Activated CD4-positive, alpha-beta T cell treated with anti-CD3 and anti-CD28 coated beads for 24 hours (primary cell): ENCODE measurements around the gene ZNF532.

ENCODE experiments used
- DNase-seq, 2 donors: peaks; one replicate each; pipeline ENCODE4 v3.0.0-alpha.2; 2020; ENCODE audit warnings: low read depth in 2 of 2

Gene ZNF532

GRCh38 chr18:58978916-58979315, 114.2 kb downstream of the ZNF532 start:
- no peak for DNase-seq

GRCh38 chr18:58979615-58980014, 114.9 kb downstream of the ZNF532 start:
- no peak for DNase-seq

- no peak for DNase-seq
Measured at GRCh38 chr18:58980991-58981390, 116.3 kb downstream of the ZNF532 start.

GRCh38 chr18:58983260-58984155, 118.8 kb downstream of the ZNF532 start:
- DNase-seq: no peak

- DNase-seq: no peak
Measured at GRCh38 chr18:58988600-58988999, 123.9 kb downstream of the ZNF532 start.

- no peak for DNase-seq
Measured at GRCh38 chr18:58989184-58989759, 124.6 kb downstream of the ZNF532 start.

GRCh38 chr18:58990720-58991119, 126.0 kb downstream of the ZNF532 start:
- no peak for DNase-seq

- no peak for DNase-seq
Measured at GRCh38 chr18:58991167-58991798, 126.6 kb downstream of the ZNF532 start.

- no peak for DNase-seq
Measured at GRCh38 chr18:58992301-58993231, 127.9 kb downstream of the ZNF532 start.

GRCh38 chr18:58993260-58993659, 128.6 kb downstream of the ZNF532 start:
- DNase-seq: no peak

GRCh38 chr18:58995663-58996062, 131.0 kb downstream of the ZNF532 start:
- no peak for DNase-seq

GRCh38 chr18:58996131-58996641, 131.5 kb downstream of the ZNF532 start:
- no peak for DNase-seq

GRCh38 chr18:58996696-58997095, 132.0 kb downstream of the ZNF532 start:
- no peak for DNase-seq

GRCh38 chr18:58997811-58998337, 133.2 kb downstream of the ZNF532 start:
- no peak for DNase-seq

GRCh38 chr18:58998401-58999203, 133.9 kb downstream of the ZNF532 start:
- DNase-seq: no peak

- DNase-seq: no peak
Measured at GRCh38 chr18:59001166-59001565, 136.5 kb downstream of the ZNF532 start.

- DNase-seq: no peak
Measured at GRCh38 chr18:59001721-59002120, 137.0 kb downstream of the ZNF532 start.

GRCh38 chr18:59002974-59003594, 138.4 kb downstream of the ZNF532 start:
- DNase-seq: no peak

- no peak for DNase-seq
Measured at GRCh38 chr18:59005262-59005661, 140.6 kb downstream of the ZNF532 start.
